ENCODE results near the gene PEX7.

DNA sequence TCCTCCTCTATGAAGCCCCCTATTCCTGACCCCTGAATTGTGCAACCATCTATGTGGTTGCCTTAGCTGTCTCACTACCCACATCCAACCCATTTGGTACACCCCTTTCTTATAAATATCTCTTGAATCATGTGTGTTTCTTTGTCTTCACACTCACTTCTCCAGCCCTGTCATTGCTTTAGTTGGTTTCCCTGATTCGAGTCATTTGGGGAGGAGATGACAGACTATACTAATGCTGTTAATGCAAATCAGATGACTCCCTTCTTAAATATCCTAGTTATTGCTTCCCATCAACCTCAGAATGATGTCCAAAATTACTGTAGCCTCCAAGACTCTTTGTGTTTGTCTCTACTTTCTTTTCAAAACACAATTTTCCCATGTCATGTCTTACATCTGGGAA lies 122.7 kb downstream of the PEX7 start:
- TF ChIP-seq, protein P1, sequence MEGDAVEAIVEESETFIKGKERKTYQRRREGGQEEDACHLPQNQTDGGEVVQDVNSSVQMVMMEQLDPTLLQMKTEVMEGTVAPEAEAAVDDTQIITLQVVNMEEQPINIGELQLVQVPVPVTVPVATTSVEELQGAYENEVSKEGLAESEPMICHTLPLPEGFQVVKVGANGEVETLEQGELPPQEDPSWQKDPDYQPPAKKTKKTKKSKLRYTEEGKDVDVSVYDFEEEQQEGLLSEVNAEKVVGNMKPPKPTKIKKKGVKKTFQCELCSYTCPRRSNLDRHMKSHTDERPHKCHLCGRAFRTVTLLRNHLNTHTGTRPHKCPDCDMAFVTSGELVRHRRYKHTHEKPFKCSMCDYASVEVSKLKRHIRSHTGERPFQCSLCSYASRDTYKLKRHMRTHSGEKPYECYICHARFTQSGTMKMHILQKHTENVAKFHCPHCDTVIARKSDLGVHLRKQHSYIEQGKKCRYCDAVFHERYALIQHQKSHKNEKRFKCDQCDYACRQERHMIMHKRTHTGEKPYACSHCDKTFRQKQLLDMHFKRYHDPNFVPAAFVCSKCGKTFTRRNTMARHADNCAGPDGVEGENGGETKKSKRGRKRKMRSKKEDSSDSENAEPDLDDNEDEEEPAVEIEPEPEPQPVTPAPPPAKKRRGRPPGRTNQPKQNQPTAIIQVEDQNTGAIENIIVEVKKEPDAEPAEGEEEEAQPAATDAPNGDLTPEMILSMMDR (IDR thresholded peaks at IDR 0.05): no peak
- TF ChIP-seq POLR2A (IDR thresholded peaks at IDR 0.05): no peak
- no peak for TF ChIP-seq EP300 (IDR thresholded peaks at IDR 0.05; ENCODE audit: low read depth)
- TF ChIP-seq POLR2AphosphoS5 (IDR thresholded peaks at IDR 0.05): no peak

Data from transverse colon (tissue), 4 donors.